HUES48 (cell line): ENCODE results near the gene MIPOL1.

Experiments
- H3K27ac ChIP-seq: one replicate; pipeline ENCODE4 v1.7.0; 2013; ENCODE audit warnings: low read depth, low read length, inconsistent platforms
- H3K27me3 ChIP-seq: 2 replicates; pipeline ENCODE4 v1.6.1; 2013; ENCODE audit warnings: mild to moderate bottlenecking, low read length; ENCODE audit not compliant: control insufficient read depth, insufficient read depth
- H3K36me3 ChIP-seq: 2 replicates; pipeline ENCODE4 v1.6.1; 2013; ENCODE audit warnings: low read length; ENCODE audit not compliant: control insufficient read depth, insufficient read depth
- H3K4me1 ChIP-seq: 2 replicates; pipeline ENCODE4 v1.6.1; 2013; ENCODE audit warnings: mild to moderate bottlenecking, low read length; ENCODE audit not compliant: control insufficient read depth, insufficient read depth
- H3K4me3 ChIP-seq: 2 replicates; pipeline ENCODE4 v1.5.1; 2013; ENCODE audit warnings: mild to moderate bottlenecking, low read depth, low read length
- H3K9ac ChIP-seq: 2 replicates; pipeline ENCODE4 v1.6.1; 2013; ENCODE audit warnings: mild to moderate bottlenecking, low read depth, low read length, moderate library complexity
- H3K9me3 ChIP-seq: 2 replicates; pipeline ENCODE4 v1.6.1; 2013; ENCODE audit warnings: low read length; ENCODE audit not compliant: control insufficient read depth, insufficient read depth

The MIPOL1 gene

DNA sequence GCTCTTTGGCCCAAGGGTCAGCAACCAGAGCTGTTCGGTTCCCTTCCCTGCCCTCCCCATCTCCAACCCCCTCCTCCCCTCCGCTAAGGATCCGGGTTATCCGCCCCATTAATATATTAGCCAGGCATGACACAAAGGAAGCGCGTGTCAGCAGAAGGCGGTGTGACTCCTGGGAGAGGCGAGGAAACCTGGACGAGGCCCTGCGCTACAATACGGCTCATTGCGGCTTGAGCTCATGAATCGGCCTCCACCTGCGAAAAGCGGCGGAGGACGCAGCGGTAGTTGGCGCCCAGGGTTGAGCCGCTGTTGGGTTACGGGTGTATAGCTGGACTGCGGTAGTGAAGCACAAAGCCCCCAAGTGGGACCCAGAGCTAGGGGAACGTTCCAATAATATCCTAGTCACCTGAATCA, 387.4 kb downstream of the MIPOL1 start:
- Histone ChIP-seq H3K27ac (no peak overlapping the region), H3K27me3 (peaks cover 99% of the 10 kb centered on the region), H3K4me1 (peaks cover 45% of the 10 kb centered on the region), H3K4me3 (peak overlapping the region; percentile 31; the same call in 1 of the 2 replicates), H3K9ac (no peak overlapping the region), H3K36me3 (no peaks in the 10 kb centered on the region), H3K9me3 (no peaks in the 10 kb centered on the region)

DNA sequence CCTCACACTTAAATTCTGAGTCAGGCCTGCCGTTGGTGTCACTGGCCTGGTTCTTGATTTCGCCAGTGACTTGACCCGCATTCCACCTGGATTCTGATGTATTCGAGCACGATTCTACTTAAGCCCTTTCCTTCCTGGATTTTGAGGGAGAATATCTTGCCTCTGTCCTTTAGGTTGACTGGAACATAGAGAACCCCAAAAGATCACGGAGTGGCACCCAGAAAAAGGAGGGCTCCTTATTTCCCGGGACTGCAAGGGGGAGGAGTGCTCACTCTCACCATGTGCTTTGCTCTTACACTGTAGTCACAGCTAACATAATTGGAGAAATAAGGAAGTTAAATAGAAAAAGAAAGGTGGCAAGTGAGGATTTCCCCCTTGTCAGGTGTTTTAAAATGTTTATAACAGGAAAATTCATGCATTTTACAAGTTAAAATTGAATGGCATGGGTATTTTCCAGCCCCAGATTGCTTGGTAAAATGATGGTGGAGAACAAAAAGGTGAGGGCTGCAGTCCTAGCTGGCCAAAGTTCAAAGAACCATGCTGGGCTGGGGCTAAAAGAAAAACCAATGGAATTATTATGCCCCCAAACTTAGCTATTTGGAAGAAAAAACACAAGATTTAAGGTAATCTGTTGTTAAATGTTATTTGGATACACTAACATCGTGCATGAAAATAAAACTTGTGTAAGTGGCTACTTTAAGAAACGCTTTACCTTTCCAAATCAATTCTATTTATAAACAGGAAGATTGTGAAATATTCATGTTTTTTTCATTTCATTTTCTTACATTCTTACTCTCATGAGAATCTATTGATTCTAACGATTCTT, 388.4 kb downstream of the MIPOL1 start:
- no peak overlapping the region for H3K9ac ChIP-seq
- H3K9me3 ChIP-seq = no peaks in the 10 kb centered on the region
- no peak overlapping the region for H3K4me3 ChIP-seq
- no peaks in the 10 kb centered on the region for H3K36me3 ChIP-seq
- H3K27ac ChIP-seq = no peak overlapping the region
- peaks cover 99% of the 10 kb centered on the region for H3K27me3 ChIP-seq
- peaks cover 45% of the 10 kb centered on the region for H3K4me1 ChIP-seq

DNA sequence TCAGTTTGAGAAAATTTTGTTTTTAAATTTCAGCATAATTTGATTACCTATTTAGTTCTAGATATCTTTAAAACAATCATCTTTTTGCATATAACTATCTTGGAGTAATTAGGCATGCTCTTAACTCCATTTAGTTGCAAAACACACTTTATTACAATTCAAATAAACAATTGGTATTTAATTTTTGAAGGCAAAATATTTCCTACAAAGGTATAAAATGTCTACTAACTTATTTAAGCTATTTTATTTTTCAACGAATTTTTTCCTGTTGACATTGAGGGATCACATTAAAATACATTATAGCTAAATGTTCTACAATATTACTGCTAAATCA, 389.0 kb downstream of the MIPOL1 start:
- no peaks in the 10 kb centered on the region for H3K36me3 ChIP-seq
- H3K27me3 ChIP-seq = peaks cover 99% of the 10 kb centered on the region
- H3K4me1 ChIP-seq = peaks cover 45% of the 10 kb centered on the region
- no peak overlapping the region for H3K9ac ChIP-seq
- H3K4me3 ChIP-seq = no peak overlapping the region
- no peaks in the 10 kb centered on the region for H3K9me3 ChIP-seq
- no peak overlapping the region for H3K27ac ChIP-seq

DNA sequence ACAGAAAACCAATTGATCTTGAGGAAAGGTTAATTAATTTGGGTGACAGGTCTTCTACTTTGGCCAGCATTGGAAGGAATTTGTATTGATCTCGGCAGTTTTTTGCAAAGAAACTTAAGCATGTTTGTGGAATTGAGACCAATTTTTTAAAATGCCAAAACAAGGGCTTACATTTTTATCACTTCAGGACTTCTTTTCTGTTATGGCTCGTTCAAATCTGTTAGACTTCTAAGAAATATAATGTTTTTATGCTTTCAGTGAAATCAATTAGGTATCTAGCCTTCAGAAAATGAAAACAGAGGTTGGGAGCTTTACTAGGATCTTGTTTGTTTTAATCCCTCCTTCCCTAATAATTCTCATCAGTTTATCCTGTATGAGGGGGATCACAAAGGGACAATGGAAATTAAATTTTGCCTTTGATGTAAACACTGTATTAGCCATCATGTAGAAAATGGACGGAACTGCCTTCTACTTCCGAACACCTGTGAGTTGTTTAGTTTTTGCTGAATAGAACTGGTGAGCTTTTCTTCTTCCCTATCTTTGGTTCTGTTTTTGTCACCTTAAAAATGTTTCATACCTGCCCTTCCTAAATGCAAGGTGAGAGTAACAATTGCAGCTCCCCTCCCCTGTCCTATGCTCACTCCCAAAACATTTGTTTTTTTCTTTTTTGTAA, 389.5 kb downstream of the MIPOL1 start:
- peaks cover 99% of the 10 kb centered on the region for H3K27me3 ChIP-seq
- no peak overlapping the region for H3K27ac ChIP-seq
- H3K4me1 ChIP-seq = peaks cover 45% of the 10 kb centered on the region
- no peaks in the 10 kb centered on the region for H3K9me3 ChIP-seq
- no peak overlapping the region for H3K9ac ChIP-seq
- H3K36me3 ChIP-seq = no peaks in the 10 kb centered on the region
- peak overlapping the region; percentile 62 for H3K4me3 ChIP-seq

DNA sequence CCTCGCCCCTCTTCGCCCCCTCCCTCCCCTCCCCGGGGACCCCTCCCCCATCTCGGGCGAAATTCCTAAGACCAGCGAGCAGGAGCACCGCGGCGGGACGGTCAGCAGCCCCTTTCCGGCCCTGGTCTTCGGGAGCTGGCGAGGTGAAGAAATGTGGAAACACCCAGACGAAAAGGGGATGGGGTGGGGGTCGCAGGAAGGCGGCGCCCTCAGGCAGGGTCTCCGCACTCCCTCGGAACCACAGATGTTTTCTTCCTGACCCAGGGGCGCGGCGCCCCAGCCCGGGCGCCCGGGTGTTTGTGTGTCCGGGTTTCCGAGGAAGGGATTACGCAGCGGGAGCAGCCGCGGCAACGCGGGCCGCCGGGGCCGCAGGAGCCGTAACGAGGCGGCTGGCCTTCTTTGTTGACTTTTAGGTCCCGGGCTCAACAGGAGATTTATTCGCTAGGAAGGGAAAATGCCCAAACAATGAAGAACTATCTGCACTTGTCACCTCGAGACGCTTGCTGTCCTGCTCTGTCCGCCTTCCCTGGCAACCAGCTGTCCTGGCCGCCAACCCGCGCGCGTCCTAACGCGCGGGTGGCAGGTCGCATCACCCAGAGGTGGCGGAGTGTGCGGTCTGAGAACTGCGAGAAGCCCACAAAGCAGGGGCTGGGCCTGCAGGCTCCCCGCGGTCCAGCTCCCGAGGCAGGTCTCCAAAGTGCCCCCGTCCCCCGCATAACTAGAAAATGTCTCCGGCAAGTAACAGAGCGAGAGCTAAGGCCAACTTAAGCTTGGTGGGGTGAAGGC, 390.3 kb downstream of the MIPOL1 start:
- H3K27me3 ChIP-seq = peaks cover 99% of the 10 kb centered on the region
- no peaks in the 10 kb centered on the region for H3K9me3 ChIP-seq
- H3K27ac ChIP-seq = peak overlapping the region; percentile 47
- H3K4me1 ChIP-seq = peaks cover 50% of the 10 kb centered on the region
- H3K4me3 ChIP-seq = peak overlapping the region; percentile 62
- H3K36me3 ChIP-seq = no peaks in the 10 kb centered on the region
- H3K9ac ChIP-seq = no peak overlapping the region

DNA sequence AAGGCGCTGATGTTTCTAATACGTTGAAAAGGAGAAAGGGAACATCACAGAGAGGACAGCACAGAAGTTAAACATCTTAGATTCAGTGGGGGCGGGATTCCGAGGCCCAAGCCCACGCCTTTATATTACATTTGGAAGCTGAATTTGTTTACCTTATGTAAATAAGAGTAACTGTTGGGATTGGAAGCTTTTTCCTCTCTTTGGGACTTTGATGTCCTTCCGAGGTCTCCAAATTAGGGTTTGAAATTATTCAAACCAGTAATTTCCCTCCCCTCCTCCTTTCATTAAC, 390.9 kb downstream of the MIPOL1 start:
- Histone ChIP-seq H3K27ac (peak overlapping the region; percentile 47), H3K9me3 (no peaks in the 10 kb centered on the region), H3K9ac (no peak overlapping the region), H3K4me3 (peak overlapping the region; percentile 62), H3K36me3 (no peaks in the 10 kb centered on the region), H3K4me1 (peaks cover 50% of the 10 kb centered on the region), H3K27me3 (peaks cover 99% of the 10 kb centered on the region)

DNA sequence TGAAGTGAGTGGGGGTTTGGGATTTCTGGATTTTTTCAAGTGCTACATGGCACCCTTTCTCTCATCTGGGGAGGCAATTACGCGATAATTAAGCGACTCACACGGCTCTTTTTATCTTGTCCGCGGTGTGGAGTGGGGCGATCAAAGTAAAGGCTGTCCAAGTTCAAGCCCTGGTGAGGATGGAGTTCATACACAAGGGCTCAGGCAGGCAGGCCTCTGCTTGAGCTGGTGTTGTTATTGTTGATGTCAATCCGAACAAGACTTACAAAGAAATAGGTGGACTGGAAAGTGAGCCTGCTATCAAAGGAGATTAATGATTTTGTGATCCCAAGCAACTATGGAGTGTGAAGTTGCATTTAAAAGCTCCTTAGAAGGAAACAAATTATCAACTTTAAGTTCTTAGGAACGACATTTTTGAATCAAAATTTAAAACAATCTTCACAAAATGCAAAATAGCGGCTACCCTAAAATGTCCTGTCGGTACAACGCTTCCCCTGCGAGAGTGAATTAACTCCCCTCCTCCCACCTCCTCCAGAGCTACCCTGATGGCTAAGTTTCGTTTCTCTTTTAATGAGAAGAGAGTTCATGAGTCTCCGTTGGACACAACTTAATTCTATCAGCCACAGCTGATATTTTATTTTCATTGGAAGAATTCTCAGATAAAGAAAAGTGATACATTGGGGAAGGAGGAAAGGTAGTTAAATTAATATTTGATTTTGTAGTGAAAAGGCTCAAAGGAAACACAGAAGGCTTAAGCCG, 391.4 kb downstream of the MIPOL1 start:
- Histone ChIP-seq H3K27ac (no peak overlapping the region), H3K4me3 (peak overlapping the region; percentile 62), H3K4me1 (peaks cover 49% of the 10 kb centered on the region), H3K27me3 (peaks cover 99% of the 10 kb centered on the region), H3K36me3 (no peaks in the 10 kb centered on the region), H3K9me3 (no peaks in the 10 kb centered on the region), H3K9ac (no peak overlapping the region)

DNA sequence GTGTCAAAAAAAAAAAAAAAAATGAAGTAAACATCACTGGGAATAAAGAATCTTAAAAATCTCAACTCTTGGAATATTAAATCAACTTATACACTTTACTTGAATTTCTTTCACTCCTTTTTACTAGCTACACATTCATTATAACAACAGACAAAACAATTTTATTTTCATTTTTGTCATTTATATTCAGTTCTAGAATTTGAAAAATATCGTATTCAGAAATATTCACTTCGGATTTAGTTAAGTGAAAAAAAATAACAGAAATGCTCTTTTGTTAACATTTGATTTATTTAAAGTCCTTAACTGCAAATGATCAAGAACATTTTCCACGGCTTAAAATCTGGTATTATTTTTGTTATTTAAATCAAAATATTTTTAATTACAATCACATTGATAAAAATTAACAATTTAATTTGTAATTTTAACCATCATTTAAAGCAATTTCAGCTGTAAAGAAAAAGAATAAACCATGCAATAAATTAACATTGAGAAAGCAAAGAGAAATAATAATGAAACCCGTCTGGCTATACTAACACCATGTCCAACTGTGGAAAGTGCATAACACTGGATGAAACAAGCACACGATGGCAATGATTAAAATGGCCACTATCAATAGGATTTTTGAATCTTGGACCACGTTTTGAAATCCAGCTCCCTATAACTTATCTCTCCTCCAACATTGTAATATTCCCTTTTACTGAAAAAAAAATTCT, 392.1 kb downstream of the MIPOL1 start:
- Histone ChIP-seq H3K4me1 (peaks cover 41% of the 10 kb centered on the region), H3K27ac (no peak overlapping the region), H3K4me3 (no peak overlapping the region), H3K36me3 (no peaks in the 10 kb centered on the region), H3K9ac (no peak overlapping the region), H3K9me3 (no peaks in the 10 kb centered on the region), H3K27me3 (peaks cover 99% of the 10 kb centered on the region)

DNA sequence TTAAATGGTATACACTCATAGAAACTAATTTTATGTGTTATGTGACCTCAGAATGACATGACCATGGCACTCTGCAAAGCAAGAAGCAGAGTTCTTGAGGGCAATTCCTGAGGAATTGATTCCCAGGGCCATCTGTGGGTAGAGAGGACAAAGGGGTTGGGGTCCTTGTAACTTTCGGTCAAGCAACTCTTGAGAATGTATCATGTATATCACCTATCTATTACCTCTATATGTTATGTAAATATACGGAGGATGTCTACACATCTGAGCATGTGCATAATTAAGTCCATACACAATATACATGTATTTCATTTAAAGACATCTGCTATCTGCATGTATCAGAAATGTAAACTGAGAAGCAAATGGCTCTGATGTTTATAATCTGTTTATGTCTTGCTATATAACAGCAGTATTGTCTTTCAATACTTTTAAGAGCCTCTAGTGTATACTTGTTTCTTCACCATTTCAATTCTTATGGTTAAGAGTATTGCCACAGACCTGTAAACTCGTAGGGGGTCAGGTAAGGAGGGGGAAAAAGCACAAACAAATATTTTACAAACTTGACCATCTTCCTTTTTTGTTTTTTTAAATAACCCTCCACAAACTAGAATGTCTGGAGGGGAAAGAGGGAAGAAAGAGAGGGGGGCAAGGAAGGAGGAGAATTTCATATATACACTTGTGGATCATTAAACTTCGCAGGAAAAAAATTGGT, 392.8 kb downstream of the MIPOL1 start:
- peaks cover 99% of the 10 kb centered on the region for H3K27me3 ChIP-seq

More for the DNA sequence above, 392.8 kb downstream of the MIPOL1 start:
- H3K4me3 ChIP-seq = no peak overlapping the region
- peaks cover 35% of the 10 kb centered on the region for H3K4me1 ChIP-seq
- H3K9ac ChIP-seq = no peak overlapping the region
- H3K9me3 ChIP-seq = no peaks in the 10 kb centered on the region
- no peak overlapping the region for H3K27ac ChIP-seq
- H3K36me3 ChIP-seq = no peaks in the 10 kb centered on the region
